C4-2B (cell line): Measurements from ENCODE around the gene ATG2B.
"Not testable (repeated sequence)": the region's sequence is repeated elsewhere in the genome, so short reads cannot be mapped to it uniquely, and the experiment has no call there.

Experiments
- H3K27ac ChIP-seq: fragments of 450-650 bp; 2 replicates; pipeline ENCODE4 v1.5.1; 2017
- ZFX ChIP-seq: fragments of 450-650 bp; IDR thresholded peaks from 2 replicates; pipeline ENCODE4 v1.6.1; 2017
- TF ChIP-seq, protein P1 (sequence below): fragments of 450-650 bp; conservative IDR thresholded peaks from 2 replicates; pipeline ENCODE4 v1.5.1; 2017; ENCODE audit warnings: mild to moderate bottlenecking

Gene ATG2B

DNA sequence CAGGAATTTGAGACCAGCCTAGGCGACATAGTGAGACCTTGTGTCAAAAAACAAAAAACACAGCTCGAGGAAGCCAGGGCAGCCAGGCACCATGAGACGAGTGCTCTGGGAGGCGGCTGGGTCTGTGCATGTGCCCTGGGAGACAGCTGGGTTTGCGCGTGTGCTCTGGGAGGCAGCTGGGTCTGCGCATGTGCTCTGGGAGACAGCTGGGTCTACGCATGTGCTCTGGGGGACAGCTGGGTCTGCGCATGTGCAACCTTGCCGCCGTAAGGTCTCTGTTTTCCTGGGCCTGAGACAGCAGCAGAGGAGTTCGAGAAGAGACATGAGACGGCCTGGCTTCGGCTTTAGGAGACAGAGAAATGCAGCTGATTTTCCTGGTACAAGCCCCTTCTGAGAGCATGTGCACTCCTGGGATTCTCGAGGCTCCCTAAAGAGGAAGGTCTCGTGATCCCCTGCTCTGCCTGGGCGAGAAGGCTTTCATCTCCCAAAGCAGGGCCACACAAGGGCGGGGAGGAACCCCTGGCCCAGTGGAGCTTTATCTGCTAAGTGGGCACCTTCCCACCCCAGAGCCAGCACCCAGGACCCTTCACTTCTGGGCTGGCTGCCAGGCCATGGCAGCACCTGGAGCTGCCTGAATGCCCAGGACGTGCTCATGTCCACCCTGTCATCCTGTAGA lies 110.7 kb downstream of the ATG2B start:
- no peak overlapping the region for H3K27ac ChIP-seq
- no peak for TF ChIP-seq ZFX
- TF ChIP-seq, protein P1, sequence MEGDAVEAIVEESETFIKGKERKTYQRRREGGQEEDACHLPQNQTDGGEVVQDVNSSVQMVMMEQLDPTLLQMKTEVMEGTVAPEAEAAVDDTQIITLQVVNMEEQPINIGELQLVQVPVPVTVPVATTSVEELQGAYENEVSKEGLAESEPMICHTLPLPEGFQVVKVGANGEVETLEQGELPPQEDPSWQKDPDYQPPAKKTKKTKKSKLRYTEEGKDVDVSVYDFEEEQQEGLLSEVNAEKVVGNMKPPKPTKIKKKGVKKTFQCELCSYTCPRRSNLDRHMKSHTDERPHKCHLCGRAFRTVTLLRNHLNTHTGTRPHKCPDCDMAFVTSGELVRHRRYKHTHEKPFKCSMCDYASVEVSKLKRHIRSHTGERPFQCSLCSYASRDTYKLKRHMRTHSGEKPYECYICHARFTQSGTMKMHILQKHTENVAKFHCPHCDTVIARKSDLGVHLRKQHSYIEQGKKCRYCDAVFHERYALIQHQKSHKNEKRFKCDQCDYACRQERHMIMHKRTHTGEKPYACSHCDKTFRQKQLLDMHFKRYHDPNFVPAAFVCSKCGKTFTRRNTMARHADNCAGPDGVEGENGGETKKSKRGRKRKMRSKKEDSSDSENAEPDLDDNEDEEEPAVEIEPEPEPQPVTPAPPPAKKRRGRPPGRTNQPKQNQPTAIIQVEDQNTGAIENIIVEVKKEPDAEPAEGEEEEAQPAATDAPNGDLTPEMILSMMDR = no peak

DNA sequence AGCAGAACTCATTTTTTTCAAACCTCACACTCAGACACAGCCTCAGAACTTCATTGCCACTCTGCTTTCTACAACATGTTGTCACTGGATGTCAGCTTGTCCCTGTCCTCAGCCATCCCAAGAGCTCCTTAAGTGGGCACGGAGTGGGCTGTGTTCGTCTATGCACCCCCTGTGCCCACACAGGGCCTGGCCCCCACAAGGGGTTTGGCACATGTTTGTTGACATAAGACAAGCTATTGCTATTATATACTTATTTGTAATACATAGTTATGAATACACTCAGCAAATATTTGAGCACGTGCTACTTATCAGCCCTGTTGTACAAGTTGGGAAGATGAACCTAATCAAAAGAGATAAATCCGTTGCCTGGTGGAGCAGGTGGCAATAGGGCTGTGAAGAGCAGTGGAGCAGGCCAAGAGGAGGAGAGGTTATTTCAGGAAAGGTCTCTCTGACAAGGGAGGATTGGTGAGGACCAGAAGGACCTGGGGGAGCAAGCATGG lies 111.4 kb downstream of the ATG2B start:
- TF ChIP-seq ZFX = no peak
- TF ChIP-seq, protein P1 = no peak
- H3K27ac ChIP-seq = no peak overlapping the region

DNA sequence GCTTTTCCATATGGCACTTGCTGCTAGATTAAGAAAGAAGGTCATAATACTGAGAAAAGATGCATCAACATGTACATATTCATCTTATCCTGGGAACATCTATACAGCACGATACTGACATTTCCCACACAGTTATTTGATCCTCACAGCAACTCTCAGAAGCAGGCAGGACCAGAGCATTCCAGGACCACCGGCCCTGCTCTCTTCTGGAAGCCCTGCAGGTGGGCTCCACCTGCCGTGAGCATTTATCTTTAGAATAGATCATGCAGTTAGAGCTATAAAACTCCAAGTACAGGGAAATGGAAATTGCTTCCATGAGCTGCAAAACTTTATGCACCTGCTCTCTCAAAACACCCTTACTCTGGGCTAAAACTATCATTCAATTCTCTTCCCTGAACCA lies 112.7 kb downstream of the ATG2B start:
- TF ChIP-seq ZFX = no peak
- TF ChIP-seq, protein P1 = no peak
- H3K27ac ChIP-seq = no peak overlapping the region

DNA sequence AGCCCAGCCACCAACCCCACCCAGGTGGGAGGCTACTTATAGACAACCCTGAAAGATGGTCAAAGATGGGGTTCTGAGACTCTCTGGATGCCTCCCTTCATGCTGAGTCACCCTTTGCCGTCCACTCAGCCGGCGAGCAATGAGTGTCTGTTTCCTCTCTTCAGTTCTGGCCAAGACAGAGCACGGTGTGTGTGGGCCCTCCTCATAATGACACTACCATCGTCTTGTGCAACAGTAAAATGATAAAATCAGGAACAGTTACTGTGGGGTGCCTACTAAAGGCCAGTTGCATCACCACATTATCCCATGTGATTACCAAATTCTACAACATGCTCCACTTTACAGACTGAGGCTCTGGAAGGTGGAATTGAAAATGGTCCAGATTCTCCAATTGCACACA lies 114.1 kb downstream of the ATG2B start:
- H3K27ac ChIP-seq = no peak overlapping the region

DNA sequence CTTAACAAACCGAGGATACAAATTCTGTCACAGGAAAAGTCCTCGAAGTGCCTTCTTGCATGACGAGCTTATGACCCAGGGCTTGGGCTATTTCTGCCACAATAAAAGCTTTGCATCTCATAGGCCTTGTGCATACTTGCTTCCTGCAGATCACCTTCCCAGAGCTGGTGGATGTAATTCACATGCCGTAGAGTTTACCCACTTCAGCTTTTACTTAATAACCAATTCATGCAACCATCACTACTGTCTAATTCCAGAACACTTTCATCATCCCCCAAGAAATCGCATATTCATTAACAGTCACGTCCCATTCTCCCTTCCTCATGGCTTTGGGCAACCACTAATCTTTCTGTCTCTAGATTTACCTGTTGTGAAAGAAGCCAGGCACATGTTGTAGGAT lies 116.1 kb downstream of the ATG2B start:
- no peak overlapping the region for H3K27ac ChIP-seq
- TF ChIP-seq, protein P1 = no peak
- TF ChIP-seq ZFX = no peak

More for the DNA sequence above, 114.1 kb downstream of the ATG2B start:
- TF ChIP-seq, protein P1 = no peak
- TF ChIP-seq ZFX = no peak

DNA sequence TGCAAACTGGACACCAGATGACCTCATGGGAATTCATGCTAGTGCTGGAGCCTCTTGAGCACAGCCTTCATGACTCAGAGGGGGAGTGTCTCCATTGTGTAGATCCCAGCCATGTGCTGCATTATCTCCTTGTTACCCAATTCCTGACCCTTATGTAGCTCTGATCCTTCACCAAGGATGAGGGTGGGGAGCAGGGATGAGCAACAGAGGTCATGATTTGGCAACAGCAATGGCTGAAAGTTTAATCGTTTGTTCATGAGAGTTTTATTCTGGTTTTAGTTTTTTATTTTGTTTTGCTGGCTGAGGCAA lies 116.6 kb downstream of the ATG2B start:
- TF ChIP-seq, protein P1 = no peak
- no peak for TF ChIP-seq ZFX
- H3K27ac ChIP-seq = no peak overlapping the region

DNA sequence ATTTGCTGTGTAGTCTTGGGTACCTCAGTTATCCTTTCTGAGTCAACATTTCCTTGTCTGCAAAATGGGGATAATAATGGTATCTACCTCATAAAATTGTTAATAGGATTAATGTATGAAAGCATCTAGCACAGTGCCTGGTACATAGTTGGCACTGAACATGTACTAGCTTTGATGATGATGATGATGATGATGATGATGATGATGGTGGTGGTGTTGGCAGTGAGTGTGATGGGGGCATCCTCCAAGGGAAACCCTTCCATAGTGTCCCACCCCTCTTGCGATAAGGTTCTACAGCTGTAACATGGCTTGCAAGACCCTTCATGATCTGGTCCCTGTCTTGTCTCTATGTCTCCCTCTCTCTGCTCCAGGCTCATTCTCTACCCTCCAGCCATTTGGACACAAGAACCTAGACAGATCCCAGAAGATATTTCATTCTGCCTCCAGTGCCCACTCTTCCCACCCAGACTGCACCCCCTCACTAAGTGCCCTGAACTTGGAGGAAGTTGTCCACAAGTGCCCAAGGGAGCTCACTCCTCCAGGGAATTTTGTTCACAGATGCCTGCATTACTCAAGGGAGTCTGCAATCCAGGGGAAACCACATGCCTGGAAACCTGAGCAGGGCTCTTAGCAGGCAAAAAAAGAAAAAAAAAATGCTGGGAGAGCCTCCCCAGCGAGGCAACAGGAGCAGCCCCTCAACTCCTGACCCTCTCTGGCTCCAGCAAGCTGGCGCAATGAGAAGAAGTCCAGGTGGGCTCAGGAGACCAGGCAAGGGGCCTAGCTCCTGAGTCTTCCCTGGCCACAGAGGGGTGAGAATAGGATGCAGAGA lies 117.2 kb downstream of the ATG2B start:
- no peak overlapping the region for H3K27ac ChIP-seq
- TF ChIP-seq, protein P1 = no peak
- no peak for TF ChIP-seq ZFX

DNA sequence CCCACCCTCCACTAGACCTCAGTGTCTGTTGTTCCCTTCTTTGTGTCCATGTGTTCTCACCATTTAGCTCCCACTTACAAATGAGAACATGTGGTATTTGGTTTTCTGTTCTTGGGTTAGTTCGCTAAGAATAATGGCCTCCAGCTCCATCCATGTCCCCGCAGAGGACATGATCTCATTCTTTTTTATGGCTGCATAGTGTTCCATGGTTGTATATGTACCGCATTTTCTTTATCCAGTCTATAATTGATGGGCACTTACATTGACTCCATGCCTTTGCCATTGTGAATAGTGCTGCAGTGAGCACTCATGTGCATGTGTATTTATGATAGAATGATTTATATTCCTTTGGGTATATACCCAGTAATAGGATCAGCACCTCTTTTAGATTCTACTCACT lies 118.1 kb downstream of the ATG2B start:
- H3K27ac ChIP-seq = not testable (repeated sequence)
